ENCODE measurements around the gene LHX4. TPM values are rescaled to one million over a fixed set of nuclear protein-coding genes. Genes with fewer than 3 reads are reported as not detected.

LHX4 gene
- total and polyA plus RNA-seq, 9 of the 15 experiments (the other 6 are each of a cell fraction or from before 2014, with no cell fraction given), result 0.01 to 0.11 (median 0.07) TPM; not detected in 5

GRCh38 chr1:180219776-180220175 lies 10.3 kb upstream of the LHX4 start:
- CTCF ChIA-PET (ENCODE audit: low intra/inter-chr PET ratio), result no interaction called here
- WGBS (ENCODE audit: insufficient coverage, low coverage, missing lambda C conversion rate), result 17% methylated on average over 10 of the region's 11 CpGs
- ATAC-seq, result no peak; the same call in 2 of the 3 replicates

More at GRCh38 chr1:180219776-180220175, 10.3 kb upstream of the LHX4 start:
- Histone ChIP-seq H3K36me3 (ENCODE audit: control insufficient read depth, insufficient read depth, low read length) (no peaks in the 10 kb centered on the region), H3K4me3 (no peak overlapping the region), H3K27ac (ENCODE audit: extremely low read depth, low read depth, low read length) (no peak overlapping the region), H3K4me1 (replicated peaks in 1 of 2; ENCODE audit: control insufficient read depth in 2 of 2, insufficient read depth in 2 of 2, low read length in 2 of 2) (peaks cover 0 to 3% of the 10 kb centered on the region in 2 experiments; a peak in 2 of 5 replicates), H3K4me2 (ENCODE audit: insufficient read depth, low read length) (no peak overlapping the region), H3K27me3 (ENCODE audit: control insufficient read depth in 2 of 2, insufficient read depth in 2 of 2, low read length in 2 of 2) (peaks cover 32 to 44% of the 10 kb centered on the region in 2 experiments), H4K20me1 (replicated peaks; ENCODE audit: control insufficient read depth, insufficient read depth, low read length) (no peaks in the 10 kb centered on the region), H3K9ac (ENCODE audit: insufficient read depth in 1 of 2, low read depth in 2 of 2, low read length in 2 of 2) (no peak overlapping the region; a peak in 1 of 4 replicates), H3K9me1 (ENCODE audit: control insufficient read depth, insufficient read depth, low read length) (no peaks in the 10 kb centered on the region), H3K9me3 (replicated peaks; ENCODE audit: control insufficient read depth, insufficient read depth, low read depth, low read length) (no peaks in the 10 kb centered on the region), H2AFZ (ENCODE audit: low read depth, low read length) (no peak overlapping the region), H3K79me2 (ENCODE audit: control insufficient read depth, insufficient read depth, low read length) (no peaks in the 10 kb centered on the region)
- in situ Hi-C loops (cut with MboI) (no loop called here), intact Hi-C loops (cut with micrococcal nuclease) (no loop called here)
- BruUV-seq (replicated peaks), result no TSS peak
- POLR2A ChIA-PET, result no interaction called here
- TF ChIP-seq PTBP1 (IDR thresholded peaks at IDR 0.05; ENCODE audit: low read depth, low read length), result no peak
- TF ChIP-seq PCBP1 (IDR thresholded peaks at IDR 0.05; ENCODE audit: low read depth, low read length, poor library complexity, severe bottlenecking), result no peak
- no peak for TF ChIP-seq RBM14 (IDR thresholded peaks at IDR 0.05; ENCODE audit: borderline replicate concordance, insufficient read depth, low read depth, low read length)
- TF ChIP-seq ZNF263 (CRISPR knock-in tag; IDR thresholded peaks at IDR 0.05; ENCODE audit: borderline replicate concordance), result no peak
- TF ChIP-seq, protein P1, sequence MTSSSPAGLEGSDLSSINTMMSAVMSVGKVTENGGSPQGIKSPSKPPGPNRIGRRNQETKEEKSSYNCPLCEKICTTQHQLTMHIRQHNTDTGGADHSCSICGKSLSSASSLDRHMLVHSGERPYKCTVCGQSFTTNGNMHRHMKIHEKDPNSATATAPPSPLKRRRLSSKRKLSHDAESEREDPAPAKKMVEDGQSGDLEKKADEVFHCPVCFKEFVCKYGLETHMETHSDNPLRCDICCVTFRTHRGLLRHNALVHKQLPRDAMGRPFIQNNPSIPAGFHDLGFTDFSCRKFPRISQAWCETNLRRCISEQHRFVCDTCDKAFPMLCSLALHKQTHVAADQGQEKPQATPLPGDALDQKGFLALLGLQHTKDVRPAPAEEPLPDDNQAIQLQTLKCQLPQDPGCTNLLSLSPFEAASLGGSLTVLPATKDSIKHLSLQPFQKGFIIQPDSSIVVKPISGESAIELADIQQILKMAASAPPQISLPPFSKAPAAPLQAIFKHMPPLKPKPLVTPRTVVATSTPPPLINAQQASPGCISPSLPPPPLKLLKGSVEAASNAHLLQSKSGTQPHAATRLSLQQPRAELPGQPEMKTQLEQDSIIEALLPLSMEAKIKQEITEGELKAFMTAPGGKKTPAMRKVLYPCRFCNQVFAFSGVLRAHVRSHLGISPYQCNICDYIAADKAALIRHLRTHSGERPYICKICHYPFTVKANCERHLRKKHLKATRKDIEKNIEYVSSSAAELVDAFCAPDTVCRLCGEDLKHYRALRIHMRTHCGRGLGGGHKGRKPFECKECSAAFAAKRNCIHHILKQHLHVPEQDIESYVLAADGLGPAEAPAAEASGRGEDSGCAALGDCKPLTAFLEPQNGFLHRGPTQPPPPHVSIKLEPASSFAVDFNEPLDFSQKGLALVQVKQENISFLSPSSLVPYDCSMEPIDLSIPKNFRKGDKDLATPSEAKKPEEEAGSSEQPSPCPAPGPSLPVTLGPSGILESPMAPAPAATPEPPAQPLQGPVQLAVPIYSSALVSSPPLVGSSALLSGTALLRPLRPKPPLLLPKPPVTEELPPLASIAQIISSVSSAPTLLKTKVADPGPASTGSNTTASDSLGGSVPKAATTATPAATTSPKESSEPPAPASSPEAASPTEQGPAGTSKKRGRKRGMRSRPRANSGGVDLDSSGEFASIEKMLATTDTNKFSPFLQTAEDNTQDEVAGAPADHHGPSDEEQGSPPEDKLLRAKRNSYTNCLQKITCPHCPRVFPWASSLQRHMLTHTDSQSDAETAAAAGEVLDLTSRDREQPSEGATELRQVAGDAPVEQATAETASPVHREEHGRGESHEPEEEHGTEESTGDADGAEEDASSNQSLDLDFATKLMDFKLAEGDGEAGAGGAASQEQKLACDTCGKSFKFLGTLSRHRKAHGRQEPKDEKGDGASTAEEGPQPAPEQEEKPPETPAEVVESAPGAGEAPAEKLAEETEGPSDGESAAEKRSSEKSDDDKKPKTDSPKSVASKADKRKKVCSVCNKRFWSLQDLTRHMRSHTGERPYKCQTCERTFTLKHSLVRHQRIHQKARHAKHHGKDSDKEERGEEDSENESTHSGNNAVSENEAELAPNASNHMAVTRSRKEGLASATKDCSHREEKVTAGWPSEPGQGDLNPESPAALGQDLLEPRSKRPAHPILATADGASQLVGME (CRISPR knock-in tag; IDR thresholded peaks at IDR 0.05), result no peak
- TF ChIP-seq ZNF449 (CRISPR knock-in tag; IDR thresholded peaks at IDR 0.05), result no peak
- TF ChIP-seq NKRF (IDR thresholded peaks at IDR 0.05; ENCODE audit: borderline replicate concordance), result no peak
- FAIRE-seq (no peak), DNase-seq (ENCODE audit: extremely low read depth in 1 of 4, low spot score in 3 of 4) (no peak)

Measured in K562 (cell line).